GM12864 (cell line): ENCODE data around the gene GPI.
A peak's percentile ranks its signal among the peaks of the same experiment; 100 is the strongest.

ENCODE experiments used
- DNase-seq: peaks from one replicate; pipeline ENCODE4 v3.0.0-alpha.2; 2011; ENCODE audit warnings: low read depth
- H3K4me3 ChIP-seq: 2 replicates; pipeline ENCODE4 v1.5.1; 2011; ENCODE audit warnings: mild to moderate bottlenecking, low read depth, low read length, control low read depth
- TF ChIP-seq, protein P1 (sequence below): IDR thresholded peaks from 2 replicates; pipeline ENCODE4 v1.5.1; 2011; ENCODE audit warnings: low read depth, mild to moderate bottlenecking, moderate library complexity, low read length, control low read depth, inconsistent platforms; ENCODE audit errors: missing control alignments

GPI gene

DNA sequence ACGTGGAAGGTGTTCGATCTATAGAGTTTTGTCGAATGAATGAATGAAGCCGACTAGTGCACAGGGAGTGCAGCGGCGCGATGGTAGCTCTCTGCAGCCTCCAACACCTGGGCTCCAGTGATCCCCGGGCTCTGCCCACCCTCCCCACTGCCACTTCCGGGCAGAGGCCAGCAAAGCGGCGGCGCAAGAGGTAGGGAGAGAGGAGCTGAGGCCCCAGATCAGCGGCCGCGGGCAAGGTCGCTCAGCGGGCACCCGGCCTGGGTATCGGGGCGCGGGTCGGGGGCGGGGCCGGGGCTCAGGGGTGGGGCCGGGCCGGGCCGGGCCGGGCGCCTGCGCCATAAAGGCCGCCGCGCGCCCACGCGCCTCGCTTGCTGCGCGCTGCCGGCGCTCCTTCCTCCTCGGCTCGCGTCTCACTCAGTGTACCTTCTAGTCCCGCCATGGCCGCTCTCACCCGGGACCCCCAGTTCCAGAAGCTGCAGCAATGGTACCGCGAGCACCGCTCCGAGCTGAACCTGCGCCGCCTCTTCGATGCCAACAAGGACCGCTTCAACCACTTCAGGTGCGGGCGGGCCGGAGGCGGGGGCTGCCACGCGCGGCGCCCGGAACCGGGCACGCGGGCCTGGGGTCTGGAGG is at the start of gene GPI:
GPI (plus strand) TSS at position 367 of the 633 bp plus-strand sequence; CDS start at position 438, 71 bp downstream.
- DNase-seq: no peak
- H3K4me3 ChIP-seq: peak within 1 kb of the TSS; percentile 86
- TF ChIP-seq, protein P1, sequence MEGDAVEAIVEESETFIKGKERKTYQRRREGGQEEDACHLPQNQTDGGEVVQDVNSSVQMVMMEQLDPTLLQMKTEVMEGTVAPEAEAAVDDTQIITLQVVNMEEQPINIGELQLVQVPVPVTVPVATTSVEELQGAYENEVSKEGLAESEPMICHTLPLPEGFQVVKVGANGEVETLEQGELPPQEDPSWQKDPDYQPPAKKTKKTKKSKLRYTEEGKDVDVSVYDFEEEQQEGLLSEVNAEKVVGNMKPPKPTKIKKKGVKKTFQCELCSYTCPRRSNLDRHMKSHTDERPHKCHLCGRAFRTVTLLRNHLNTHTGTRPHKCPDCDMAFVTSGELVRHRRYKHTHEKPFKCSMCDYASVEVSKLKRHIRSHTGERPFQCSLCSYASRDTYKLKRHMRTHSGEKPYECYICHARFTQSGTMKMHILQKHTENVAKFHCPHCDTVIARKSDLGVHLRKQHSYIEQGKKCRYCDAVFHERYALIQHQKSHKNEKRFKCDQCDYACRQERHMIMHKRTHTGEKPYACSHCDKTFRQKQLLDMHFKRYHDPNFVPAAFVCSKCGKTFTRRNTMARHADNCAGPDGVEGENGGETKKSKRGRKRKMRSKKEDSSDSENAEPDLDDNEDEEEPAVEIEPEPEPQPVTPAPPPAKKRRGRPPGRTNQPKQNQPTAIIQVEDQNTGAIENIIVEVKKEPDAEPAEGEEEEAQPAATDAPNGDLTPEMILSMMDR: no peak

DNA sequence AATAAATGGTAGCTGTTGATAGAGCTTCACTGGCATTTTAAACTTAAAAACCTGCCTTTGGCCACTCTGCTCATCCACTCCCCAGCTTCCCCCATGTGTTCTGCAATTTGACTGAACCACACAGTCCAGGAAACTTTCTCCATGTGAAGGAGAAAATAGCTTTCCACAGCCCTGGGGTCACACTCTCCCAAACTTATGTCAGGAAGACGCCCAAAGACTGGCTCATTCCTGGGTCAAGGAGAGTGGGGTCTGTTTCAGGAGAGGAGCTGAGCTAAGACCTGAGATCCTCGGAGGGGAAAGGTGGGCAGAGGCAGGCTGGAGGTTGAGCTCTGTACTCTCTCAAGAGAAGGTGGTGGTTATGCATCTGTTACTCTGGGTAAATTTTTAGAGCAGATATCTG is 48.7 kb upstream of the GPI start:
- no peak overlapping the region for H3K4me3 ChIP-seq
- no peak for DNase-seq
- TF ChIP-seq, protein P1: no peak

DNA sequence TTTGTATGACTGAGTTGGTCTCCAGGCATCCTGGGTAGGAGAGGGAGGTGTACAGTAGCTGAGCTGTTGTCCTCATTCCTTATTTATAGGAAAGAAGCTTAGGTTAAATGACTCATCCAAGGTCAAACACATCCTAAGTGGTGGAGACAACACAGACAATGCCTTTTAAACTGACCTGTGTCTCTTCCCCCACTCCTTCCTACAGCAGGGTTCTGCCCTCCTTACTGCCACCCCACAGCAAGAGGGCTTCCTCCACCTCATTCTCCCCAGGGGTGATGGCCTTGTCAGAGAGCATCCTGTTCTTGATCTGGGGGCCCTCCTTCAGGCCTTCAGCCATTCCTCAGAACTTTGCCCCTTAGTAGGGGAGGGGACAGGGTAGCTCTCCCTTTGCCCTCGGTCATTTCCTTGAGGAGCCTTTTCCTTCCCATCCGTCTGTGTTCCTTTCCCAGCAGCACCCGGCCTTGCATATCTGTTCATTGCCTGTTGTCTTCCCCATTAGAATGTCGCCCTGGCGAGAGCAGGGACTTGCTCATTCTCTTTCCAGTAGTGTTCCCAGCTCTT is 48.2 kb upstream of the GPI start:
- TF ChIP-seq, protein P1: no peak
- H3K4me3 ChIP-seq: no peak overlapping the region
- no peak for DNase-seq

DNA sequence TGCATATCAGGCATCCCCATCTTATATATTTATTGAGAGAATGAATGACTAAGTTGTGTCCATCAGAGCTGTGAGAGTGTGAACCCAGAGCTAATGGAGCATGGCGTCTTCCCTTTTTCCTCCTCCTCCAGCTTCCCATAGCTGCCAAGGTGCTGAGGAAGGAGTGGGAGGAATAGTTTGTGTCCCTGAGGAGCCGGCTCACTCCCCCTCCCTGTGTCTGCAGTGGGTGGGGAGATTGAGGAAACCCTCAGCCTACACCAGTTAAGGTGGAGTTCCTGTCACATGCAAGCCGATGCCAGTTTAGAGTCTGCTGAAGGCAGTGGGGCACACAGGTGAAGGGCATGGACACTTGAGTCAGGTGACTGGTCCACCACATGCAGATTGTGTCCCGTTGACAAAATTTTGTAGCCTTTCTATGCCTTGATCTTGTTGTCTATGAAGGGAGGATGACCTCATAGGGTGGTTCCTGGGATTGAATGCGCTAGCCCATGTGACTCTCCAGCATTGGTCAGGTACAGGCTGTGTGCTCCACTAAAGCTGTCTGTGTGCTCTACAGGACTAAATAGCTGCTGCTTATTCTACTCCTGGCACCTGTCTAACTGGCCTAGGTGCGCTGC is 47.6 kb upstream of the GPI start:
- no peak overlapping the region for H3K4me3 ChIP-seq
- TF ChIP-seq, protein P1: no peak
- DNase-seq: no peak

DNA sequence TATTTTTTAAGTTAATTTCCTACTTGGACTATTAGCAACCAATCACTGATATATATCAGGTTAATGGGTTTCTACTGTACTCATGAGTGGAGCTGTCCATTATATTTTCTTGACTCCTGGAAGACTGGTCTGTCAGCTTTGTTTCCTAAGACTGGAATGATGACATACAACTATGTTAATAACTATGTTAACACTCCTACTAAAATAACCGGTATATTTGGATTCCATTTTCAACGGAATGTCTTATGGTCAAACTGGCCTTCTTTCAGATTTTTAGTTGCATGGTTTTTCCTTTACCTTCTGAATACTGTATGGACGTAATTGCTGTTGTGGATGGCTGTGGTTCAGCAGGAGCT is 45.8 kb upstream of the GPI start:
- no peak overlapping the region for H3K4me3 ChIP-seq
- TF ChIP-seq, protein P1: no peak
- DNase-seq: no peak

DNA sequence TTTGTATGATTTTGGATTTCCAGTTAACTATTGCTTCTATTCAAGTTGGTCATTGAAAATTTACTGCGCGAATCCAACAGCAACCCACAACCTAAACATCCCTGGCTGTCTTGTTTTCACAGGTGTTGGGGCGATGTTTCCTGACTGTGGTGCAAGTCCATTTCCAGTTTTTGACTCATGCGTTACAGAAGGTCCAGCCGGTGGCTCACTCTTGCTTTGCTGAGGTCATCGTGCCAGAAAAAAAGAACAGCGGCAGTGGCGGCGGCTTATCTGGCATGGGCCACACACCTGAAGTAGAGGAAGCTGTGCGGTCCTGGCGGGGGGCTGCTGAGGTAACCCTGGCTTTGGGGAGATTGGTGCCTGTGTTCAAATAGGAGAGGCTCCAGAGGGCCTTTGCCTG is 45.2 kb upstream of the GPI start:
- no peak for DNase-seq
- no peak overlapping the region for H3K4me3 ChIP-seq
- TF ChIP-seq, protein P1: no peak
